Measurements from ENCODE around the gene LRPAP1.

DNA sequence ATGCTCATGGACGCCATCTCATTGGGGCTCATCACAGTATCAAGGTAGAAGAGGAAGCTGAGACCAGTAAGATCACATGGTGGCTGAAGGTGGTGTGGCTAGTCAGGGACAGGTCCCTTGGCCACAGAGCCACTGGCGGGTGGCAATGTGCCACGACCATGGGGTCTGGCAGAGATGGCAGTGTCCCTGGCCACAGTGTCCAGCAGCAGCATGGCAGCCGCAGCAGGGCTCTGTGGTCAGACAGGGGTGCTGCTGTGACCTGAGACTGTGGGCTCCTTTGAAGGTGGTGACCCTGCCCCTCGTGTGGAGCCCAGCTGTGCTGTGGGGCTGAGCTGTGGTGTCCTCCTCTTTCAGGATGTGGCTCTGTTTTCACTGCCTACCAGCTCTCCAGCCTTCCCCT is 71.3 kb downstream of the LRPAP1 start:
- TF ChIP-seq, protein P1, sequence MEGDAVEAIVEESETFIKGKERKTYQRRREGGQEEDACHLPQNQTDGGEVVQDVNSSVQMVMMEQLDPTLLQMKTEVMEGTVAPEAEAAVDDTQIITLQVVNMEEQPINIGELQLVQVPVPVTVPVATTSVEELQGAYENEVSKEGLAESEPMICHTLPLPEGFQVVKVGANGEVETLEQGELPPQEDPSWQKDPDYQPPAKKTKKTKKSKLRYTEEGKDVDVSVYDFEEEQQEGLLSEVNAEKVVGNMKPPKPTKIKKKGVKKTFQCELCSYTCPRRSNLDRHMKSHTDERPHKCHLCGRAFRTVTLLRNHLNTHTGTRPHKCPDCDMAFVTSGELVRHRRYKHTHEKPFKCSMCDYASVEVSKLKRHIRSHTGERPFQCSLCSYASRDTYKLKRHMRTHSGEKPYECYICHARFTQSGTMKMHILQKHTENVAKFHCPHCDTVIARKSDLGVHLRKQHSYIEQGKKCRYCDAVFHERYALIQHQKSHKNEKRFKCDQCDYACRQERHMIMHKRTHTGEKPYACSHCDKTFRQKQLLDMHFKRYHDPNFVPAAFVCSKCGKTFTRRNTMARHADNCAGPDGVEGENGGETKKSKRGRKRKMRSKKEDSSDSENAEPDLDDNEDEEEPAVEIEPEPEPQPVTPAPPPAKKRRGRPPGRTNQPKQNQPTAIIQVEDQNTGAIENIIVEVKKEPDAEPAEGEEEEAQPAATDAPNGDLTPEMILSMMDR (IDR thresholded peaks at IDR 0.05) = no peak
- no peak for TF ChIP-seq POLR2A (IDR thresholded peaks at IDR 0.05)
- no peak for TF ChIP-seq POLR2AphosphoS5 (IDR thresholded peaks at IDR 0.05)
